Dermis microvascular lymphatic vessel endothelial cell (primary cell): ENCODE results near the gene FUT9. TPM values are rescaled to one million over a fixed set of nuclear protein-coding genes. Genes with fewer than 3 reads are reported as not detected.
"Not testable (repeated sequence)": the region's sequence is repeated elsewhere in the genome, so short reads cannot be mapped to it uniquely, and the experiment has no call there.

Experiments
- DNase-seq, 2 donors: peaks; one replicate each; pipeline versions ENCODE4 v3.0.0 to v3.0.0-alpha.2; 2010; ENCODE audit warnings: low read depth in 2 of 2
- total RNA-seq: library from RNA; depleted of rRNA; stranded (reverse); fragments of >200 nt; gene quantifications from 2 replicates; pipeline ENCODE4 v1.2.1, GENCODE V29; 2014

The FUT9 gene
- total RNA-seq, 1 donor from 2014 or later: under 0.01 TPM

DNA sequence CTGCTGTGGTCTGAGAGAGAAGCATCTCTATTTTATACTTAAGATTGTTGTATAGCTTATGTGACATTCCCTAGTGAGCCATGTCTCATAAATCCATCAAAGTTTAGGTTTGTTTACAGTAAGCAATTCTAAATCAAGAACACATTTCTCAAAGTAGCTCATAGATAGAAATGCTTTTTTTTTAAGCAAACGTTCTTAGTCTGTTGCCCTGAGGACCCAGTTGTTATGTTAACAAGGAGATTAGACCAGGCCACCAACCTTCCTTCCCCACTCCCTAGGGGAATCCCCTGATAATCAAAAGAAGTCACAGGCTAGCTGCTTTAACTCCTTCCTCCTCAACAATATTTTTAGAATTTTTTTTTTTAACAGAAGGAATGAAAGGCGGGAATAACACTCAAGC, 169.0 kb downstream of the FUT9 start:
- DNase-seq: no peak

DNA sequence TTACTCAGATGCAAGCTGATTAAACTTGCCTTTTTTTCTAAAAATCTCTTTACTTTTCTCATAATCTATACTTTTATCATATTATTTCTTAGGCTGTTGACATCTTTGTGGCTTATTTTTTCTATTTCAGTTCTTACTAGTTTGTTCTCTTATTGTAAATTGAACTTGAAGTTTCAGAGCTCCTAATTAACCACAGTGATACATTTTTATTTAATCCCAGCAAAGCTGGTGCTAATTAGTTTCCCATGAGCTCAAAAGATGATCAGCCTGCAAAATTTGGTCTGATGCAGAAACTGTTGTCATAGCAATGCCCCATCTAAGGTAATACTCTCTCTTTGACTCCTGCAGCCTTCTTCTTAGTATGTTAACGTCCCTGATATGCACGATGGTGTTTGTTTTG, 170.3 kb downstream of the FUT9 start:
- no peak for DNase-seq

DNA sequence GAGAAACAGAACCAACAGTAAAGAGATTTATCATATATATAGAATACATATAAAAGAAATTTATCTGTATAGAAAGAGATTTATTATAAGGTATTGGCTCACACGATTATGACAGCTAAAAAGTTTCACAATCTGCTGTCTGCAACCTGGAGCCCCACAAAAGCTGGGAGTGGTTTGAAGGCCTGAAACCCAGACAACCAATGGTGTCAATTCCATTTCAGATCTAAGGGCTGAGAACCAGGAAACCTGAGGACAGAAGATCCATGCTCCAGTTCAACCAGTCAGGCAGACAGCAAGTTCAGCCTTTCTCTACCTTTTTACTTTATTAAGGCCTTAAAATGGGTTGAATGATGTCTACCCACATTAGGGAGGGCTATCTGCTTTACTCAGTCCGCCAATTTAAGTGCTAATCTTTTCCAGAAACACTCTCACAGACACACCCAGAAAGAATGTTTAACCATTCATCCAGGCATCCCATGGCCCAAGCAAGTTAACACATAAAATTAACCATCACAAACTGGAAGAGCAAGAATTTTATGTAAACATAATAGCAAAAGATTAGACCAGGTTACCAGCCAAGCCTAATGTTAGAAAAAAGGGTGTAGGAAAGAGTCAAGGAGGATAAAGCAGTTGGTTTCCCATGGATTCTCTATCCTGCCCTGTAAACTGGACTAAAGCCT, 170.9 kb downstream of the FUT9 start:
- DNase-seq: no peak

DNA sequence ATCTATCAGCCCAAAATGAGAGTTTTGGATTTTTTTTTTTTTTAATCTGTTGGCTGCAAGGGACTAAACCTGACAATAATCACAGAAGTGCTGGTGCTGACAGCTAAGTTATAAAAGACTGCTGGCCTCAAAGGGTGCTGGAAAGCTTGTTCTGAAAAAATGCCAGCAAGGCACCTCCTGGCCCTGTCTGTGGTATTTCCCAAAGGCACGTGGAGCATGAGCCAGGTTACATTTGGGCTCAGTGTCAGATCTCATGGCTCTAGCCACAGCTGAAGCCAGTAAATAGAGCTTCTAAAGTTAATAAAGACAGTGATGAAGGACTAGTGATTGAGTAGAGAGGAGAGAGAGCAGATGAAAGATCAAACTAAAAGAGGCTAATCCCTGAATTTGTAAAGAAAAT, 178.9 kb downstream of the FUT9 start:
- DNase-seq: no peak

DNA sequence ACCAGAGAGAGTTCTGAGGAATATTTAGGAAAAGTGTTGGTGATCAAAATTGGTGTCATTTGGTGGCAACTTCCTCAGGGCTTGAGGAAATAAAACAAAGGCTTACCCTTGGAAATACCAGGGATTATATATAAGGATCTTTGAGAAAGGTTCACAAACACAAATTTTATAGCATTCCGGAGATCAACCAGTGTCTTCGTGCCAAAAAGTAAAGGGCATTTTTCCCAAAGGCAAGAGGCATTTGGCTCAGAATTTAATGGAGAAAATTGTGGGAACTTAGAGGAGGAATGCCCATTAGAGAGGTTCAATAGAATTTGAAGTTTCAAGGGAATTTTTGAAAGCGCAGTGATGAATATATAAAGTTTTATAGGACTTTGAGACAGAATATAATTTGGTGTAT, 179.5 kb downstream of the FUT9 start:
- DNase-seq: no peak

DNA sequence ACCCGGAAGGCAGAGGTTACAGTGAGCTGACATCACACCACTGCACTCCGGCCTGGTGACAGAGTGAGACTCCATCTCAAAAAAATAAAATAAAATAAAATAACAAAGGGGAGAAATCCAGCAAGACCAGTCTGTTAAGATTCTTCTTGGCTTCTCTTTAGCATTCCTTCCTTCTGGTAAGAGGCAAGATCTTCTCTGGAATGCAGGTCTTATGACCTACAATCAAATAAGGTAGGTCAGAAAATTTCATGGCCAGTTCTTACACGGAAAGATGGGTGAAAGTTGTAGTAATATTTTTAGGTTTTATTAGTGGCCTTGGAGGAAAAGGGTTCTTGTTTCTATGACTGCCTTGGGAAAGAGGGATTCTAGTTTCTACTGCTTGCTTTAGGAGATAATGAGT, 180.9 kb downstream of the FUT9 start:
- no peak for DNase-seq

DNA sequence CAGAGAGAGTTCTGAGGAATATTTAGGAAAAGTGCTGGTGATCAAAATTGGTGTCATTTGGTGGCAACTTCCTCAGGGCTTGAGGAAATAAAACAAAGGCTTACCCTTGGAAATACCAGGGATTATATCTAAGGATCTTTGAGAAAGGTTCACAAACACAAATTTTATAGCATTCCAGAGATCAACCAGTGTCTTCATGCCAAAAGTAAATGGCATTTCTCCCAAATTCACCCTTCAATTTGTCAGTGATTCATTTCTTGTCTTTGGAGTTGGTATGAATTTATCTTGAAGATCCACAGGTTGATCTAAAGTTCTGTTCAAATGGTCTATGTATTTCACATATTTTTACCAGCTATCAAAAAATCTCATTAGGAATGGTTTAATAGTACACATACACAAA, 181.5 kb downstream of the FUT9 start:
- DNase-seq: no peak

DNA sequence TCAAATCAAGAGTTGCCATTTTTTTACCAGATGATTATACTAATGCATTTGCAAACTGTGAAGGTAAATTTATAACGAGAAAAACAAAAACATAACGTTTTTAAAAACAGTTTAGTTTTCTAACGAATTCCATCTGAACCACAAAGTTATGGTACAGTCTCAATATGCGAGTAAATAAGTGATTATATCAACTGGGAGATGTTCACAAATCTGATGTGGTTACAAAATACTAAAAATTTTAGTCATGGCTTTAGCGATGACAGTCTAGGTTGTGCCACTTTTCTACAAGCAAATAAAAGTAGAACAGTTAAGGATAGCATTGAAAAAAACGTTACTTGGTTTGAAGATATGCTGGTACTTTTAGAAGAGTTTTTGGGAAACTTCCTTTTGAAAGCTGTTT, 186.8 kb downstream of the FUT9 start:
- DNase-seq: no peak

DNA sequence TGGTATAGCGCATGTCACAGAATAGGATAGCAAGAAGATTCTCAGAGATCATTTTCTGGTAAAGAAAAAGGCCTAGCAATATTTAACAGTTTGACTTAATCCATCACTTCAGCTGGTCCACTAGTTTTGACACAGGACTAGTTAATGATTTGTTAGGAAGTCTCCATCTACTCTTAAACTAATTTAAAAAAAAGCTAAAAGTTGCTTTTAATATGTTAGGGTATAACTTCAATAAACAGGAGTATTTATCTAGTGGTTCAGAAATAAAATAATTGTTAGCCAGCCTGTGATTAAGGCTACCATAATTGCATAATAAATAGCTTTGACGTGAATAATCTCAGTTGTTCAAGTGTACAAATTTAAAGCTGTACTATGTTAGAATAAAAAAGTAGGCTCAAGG, 195.6 kb downstream of the FUT9 start:
- no peak for DNase-seq

DNA sequence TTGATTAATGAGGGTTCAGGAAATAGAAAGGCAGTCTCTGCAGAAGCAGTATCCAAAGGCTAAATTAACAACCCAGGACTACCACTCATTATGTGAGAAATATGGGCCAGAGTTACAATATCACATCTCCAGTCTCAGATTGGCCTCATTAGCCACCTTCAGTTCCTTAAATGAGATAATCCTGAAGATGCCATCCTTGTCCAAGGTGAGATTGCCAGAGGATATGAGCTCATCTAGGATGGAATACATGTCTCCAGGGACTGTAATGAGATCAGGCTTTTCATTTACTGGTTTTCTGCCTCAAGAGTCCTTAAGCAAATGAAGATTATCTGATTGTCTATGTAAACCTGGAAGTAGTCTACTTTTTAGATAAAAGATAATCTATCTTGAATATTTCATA, 196.3 kb downstream of the FUT9 start:
- DNase-seq: no peak

DNA sequence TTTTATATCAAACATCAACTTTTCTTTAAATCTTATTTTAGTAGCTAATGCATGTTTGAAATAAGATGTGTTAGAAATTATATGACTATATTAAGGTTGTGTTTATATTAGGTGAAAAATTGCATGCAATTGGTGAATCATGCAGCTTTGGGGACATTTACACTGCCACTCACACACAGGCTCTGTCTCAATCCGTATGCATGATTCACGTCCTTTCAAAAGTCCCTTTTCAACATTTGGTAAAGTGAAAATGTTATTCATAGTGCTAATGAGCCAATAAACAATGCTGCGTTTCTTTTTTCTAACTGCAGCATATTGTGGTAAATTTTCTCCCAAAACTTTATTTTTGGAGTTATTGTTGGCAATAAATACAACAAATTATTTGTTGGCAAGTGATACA, 198.0 kb downstream of the FUT9 start:
- no peak for DNase-seq

DNA sequence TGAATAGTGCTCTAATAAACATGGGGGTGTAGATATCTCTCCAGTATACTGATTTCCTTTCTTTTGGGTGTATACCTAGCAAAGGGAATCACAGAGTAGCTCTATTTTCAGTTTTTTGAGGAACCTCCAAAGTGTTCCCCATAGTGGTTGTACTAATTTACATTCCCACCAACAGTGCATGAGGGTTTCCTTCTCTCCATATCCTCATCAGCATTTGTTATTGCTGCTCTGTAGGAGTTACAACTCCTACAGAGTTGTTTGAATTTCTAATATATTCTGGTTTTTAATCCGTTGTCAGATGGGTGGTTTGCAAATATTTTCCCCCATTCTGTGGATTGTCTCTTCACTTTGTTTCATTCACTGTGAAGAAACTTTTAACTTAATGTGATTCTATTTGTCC, 207.9 kb downstream of the FUT9 start:
- DNase-seq: no peak

DNA sequence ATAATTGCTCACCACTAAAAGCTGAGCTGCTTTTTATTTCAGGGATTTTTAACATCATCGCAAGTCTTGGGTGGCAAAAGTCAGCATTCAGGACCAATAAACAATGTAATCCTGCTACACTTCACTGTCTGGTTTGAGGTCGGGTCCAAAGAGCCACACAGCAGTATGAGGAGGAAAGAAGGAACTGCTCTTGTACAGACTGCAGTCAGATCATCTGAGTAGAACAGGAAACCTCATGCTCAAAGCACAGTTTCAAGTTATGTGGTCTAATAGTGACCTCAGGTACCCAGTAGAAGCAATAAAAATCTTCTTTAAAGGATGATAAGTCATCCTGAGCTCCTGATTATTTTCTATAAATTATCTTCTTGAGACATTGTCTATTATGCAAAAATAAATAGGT, 211.4 kb downstream of the FUT9 start:
- DNase-seq: no peak

DNA sequence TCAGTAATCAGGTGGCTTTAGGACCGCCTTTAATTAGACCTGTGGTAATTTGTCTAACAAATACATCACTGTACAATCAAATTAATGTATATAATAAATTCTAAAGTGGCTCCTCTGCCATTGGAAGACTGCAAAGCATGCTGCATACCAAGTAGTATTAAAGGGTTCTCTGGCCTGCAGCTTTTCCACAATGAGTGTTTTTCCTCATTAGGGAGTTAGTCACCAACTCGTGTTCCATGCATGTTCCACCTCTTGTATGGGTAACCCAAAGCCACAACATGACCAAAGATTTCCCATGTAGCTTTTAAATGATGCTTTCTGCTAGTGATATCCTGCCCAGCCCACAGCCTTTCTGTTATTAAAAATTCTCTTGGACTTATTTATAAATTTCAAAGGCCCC, 218.7 kb downstream of the FUT9 start:
- no peak for DNase-seq

DNA sequence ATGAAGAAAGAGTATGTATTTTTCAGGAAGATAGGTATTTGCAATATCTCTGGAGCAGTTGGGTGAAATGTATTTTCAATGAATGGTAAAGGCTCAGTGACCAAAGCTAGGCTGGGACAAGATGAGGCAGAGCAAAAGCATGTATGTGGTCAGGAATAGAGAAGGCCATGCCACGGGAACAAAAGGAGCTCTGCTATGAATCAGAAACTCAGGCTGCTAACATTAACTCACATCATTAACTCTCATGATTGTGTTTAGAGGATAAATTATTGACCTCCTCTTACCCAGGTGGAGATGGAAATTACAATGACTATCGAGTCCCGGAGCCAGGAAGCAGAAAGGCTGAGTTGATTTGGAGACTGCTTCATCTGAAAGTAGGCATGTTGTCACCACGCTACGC, 220.2 kb downstream of the FUT9 start:
- no peak for DNase-seq

DNA sequence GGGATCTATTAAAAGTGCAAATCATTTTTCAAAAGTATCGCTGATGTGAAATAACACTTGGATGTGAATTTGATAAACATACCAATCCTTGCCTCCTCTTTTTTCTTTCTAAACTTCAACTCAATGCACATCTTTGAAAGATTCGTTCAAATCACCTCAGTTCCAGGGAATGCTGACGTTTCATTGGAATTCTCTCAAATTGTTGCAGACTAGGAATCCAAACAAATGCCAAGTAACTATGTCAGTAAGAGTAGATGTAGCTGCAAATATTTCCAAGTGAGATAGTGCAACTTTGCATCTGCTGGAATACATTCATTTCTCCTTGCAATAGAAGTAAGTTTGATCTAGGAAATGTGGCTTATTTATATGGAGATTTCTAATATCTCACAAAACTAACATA, 220.7 kb downstream of the FUT9 start:
- DNase-seq: no peak

DNA sequence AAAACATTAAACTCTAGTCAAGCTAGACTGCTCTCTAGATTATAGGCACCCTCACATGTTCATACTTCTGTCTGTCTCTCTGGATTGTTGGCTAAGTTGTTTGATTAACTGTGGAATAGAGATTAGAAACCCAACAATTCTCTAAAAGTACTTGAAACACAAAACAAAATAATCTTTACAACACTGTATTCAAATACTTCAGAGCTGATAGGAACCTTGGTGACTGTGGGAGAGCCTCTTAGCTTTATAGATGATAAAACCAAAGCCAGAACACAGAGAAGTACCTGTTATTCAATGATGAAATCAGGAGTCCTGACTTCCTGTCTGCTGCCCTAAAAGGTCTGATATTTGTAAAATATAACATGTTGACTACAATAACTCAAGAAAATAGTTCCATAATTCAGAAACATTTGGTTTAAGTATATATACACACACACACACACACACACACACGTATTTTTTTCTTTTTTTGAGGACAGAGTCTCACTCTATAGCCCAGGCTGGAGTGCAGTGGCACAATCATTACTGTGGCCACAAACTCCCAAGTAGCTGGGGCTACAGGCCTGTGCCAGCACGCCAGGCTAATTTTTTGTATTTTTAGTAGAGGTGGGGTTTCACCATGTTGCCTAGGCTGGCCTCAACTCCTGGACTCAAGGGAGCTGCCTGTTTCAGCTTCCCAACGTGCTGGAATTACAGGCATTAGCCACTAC, 222.0 kb downstream of the FUT9 start:
- no peak for DNase-seq

DNA sequence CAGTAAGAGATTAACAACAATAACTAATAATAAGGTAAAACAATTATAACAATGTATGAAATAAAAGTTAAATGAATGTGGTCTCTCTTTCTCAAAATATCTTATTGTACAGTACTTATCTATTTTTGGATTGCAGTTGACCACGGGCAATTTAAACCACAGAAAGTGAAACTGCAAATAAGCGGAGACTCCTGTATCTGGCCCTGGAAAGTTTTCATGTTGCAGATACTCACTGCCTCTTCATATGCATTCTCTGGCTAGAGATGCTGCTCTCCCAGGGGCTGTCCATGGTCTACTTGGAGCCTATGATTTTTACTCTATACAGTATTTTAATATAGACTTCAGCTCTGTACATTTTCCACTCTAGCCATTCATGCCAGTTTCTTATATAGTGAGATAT, 230.8 kb downstream of the FUT9 start:
- no peak for DNase-seq

DNA sequence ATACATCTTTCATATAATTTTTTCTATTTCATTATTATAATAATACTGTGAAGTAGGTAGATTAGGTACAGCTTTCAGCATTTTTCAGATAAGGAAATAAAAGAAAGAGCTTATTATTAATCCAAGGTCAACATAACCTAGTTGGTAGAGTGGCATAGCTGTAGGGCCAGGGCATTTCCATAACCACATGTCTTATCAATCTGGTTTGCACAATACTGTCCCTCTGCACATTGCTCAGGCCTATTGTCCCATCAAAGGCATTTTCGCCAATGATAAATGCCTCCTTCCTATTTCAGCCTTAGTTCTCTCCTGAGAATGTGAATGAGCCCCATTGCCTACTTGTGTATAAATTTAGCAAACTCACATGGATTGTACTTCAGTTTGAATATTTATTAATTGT, 234.0 kb downstream of the FUT9 start:
- no peak for DNase-seq

DNA sequence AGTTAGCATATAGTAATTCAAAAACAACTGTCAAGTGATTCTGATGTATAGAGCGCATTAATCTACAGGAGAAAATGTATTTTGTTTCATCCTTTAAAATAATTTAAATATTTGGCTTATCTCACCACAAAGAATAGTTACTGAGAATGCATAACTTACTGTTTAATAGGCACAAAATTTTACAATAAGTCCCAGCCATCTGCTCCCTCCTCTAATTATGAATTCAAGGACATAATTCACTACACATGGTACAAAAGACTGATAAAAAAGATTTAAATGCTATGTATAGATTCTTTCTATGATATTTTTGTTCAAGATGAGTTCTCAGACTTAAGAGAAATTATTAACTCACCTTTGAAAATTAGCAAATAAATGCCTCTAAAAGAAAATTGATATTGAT, 242.0 kb downstream of the FUT9 start:
- DNase-seq: no peak

DNA sequence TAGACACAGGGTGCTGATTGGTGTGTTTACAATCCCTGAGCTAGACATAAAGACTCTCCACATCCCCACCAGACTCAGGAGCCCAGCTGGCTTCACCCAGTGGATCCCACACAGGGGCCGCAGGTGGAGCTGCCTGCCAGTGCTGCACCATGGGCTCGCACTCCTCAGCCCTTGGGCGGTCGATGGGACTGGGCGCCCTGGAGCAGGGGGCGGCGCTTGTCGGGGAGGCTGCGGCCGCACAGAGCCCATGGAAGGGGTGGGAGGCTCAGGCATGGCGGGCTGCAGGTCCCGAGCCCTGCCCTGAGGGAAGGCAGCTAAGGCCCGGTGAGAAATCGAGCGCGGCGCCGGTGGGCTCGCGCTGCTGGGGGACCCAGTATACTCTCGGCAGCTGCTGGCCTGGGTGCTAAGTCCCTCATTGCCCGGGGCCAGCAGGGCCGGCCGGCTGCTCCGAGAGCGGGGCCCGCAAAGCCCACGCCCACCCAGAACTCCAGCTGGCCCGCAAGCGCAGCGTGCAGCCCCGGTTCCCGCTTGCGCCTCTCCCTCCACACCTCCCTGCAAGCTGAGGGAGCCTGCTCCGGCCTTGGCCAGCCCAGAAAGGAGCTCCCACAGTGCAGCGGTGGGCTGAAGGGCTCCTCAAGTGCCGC, 245.1 kb downstream of the FUT9 start:
- not testable (repeated sequence) for DNase-seq
